ENCODE measurements around the gene SGIP1. TPM values are rescaled to one million over a fixed set of nuclear protein-coding genes. Genes with fewer than 3 reads are reported as not detected.

The SGIP1 gene
- total and polyA plus RNA-seq, 2 donors (not counting 3 experiments of a cell fraction or from before 2014, with no cell fraction given), result 30.9 to 68.9 TPM

- H3K9me3 ChIP-seq (replicated peaks; ENCODE audit: control insufficient read depth, insufficient read depth, low read length), result no peaks in the 10 kb centered on the region
- DNase-seq (ENCODE audit: low read depth, low spot score) (no peak), FAIRE-seq (peak; percentile 46)
- no peak overlapping the region for H3K9ac ChIP-seq (replicated peaks; ENCODE audit: extremely low read depth, insufficient read depth, low read length)
- H3K79me2 ChIP-seq (ENCODE audit: control insufficient read depth, insufficient read depth, low read length), result no peaks in the 10 kb centered on the region
- CTCF ChIA-PET, result interaction anchor here (0.7 to 1.6 kb wide), 5 partner anchors 9 to 1124 kb away, joined by 3 to 5 read pairs (median 3); partner anchors contain the start of gene SGIP1
- H3K4me3 ChIP-seq (replicated peaks in 1 of 3; ENCODE audit: insufficient read depth in 1 of 3, low read depth in 1 of 3, low read length in 3 of 3), result no peak overlapping the region
- H4K20me1 ChIP-seq (replicated peaks; ENCODE audit: control insufficient read depth, extremely low read depth, insufficient read depth, low read length), result no peaks in the 10 kb centered on the region
- H3K27me3 ChIP-seq (ENCODE audit: control insufficient read depth in 2 of 2, insufficient read depth in 2 of 2, low read length in 2 of 2), result no peaks in the 10 kb centered on the region
- no peak overlapping the region for H2AFZ ChIP-seq (ENCODE audit: low read depth, low read length)
- no peaks in the 10 kb centered on the region for H3K9me1 ChIP-seq (replicated peaks; ENCODE audit: control insufficient read depth, extremely low read depth, insufficient read depth, low read length)
- POLR2A ChIA-PET, result interaction anchor here (2.0 kb wide), 1 partner anchor 13 kb away, joined by 4 read pairs; no protein-coding TSS in a partner anchor
- no peak overlapping the region for H3K4me2 ChIP-seq (ENCODE audit: insufficient read depth, low read length)
- no peak overlapping the region for H3K27ac ChIP-seq (ENCODE audit: insufficient read depth, low read depth, low read length)
- H3K36me3 ChIP-seq (ENCODE audit: control insufficient read depth in 2 of 2, extremely low read depth in 1 of 2, insufficient read depth in 2 of 2, low read length in 2 of 2), result peaks cover 0 to 3% of the 10 kb centered on the region in 2 experiments
- intact Hi-C loops (cut with micrococcal nuclease) (no loop called here), dilution Hi-C loops (cut with MboI; ENCODE audit: extremely low pct_ligation_motif_present, low sequenced_read_pairs) (loop anchor here (25.0 kb wide), 1 partner anchor 212 kb away; no protein-coding TSS in a partner anchor)
- BruUV-seq (replicated peaks), result no TSS peak
- TF ChIP-seq GATA2 (IDR thresholded peaks at IDR 0.05; ENCODE audit: insufficient read depth, insufficient read length, low read depth, low read length) (no peak), FOS (IDR thresholded peaks at IDR 0.05; ENCODE audit: borderline replicate concordance, insufficient read depth, low read length) (no peak), POLR2A (IDR thresholded peaks at IDR 0.05; ENCODE audit: low read depth, low read length) (no peak), EZH2 (IDR thresholded peaks at IDR 0.05; ENCODE audit: borderline replicate concordance, low read depth, low read length, severe bottlenecking) (no peak), JUN (IDR thresholded peaks at IDR 0.05; ENCODE audit: borderline replicate concordance, insufficient read depth, insufficient read length, low read depth) (no peak), CTCF (IDR thresholded peaks at IDR 0.05; ENCODE audit: extremely low read depth in 1 of 2, insufficient read depth in 1 of 2, low read depth in 1 of 2, low read length in 2 of 2) (no peak), POLR2AphosphoS5 (IDR thresholded peaks at IDR 0.05; ENCODE audit: insufficient read depth, low read depth, low read length) (no peak), MYC (IDR thresholded peaks at IDR 0.05; ENCODE audit: low read depth, low read length) (no peak)
- TF ChIP-seq, protein P1, sequence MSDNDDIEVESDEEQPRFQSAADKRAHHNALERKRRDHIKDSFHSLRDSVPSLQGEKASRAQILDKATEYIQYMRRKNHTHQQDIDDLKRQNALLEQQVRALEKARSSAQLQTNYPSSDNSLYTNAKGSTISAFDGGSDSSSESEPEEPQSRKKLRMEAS (IDR thresholded peaks at IDR 0.05; ENCODE audit: insufficient read depth, insufficient read length), result no peak
- H3K4me1 ChIP-seq (ENCODE audit: control insufficient read depth, extremely low read depth, insufficient read depth, low read length), result peaks cover 4% of the 10 kb centered on the region
Observed at GRCh38 chr1:66549017-66549416, 15.1 kb downstream of the SGIP1 start.
